GM19043 (cell line): Measurements from ENCODE around the gene SNX2.

Experiments
- ATAC-seq: cut with Tn5 transposase; IDR thresholded peaks from one replicate; pipeline ENCODE4 v1.9.1; 2021; ENCODE audit warnings: low read depth; ENCODE audit not compliant: unreplicated experiment

Gene SNX2

GRCh38 chr5:122770477-122770876, 4.4 kb upstream of the SNX2 start:
- no peak for ATAC-seq

- ATAC-seq, result no peak
Measured at GRCh38 chr5:122772446-122772845, 2.4 kb upstream of the SNX2 start.

- no peak for ATAC-seq
Measured at GRCh38 chr5:122773619-122774018, 1.3 kb upstream of the SNX2 start.

GRCh38 chr5:122774519-122774860, 390 bp upstream of the SNX2 start:
- ATAC-seq, result peak; percentile 20

GRCh38 chr5:122775550-122776542, 966 bp downstream of the SNX2 start:
- ATAC-seq, result no peak

GRCh38 chr5:122778157-122778556, 3.3 kb downstream of the SNX2 start:
- no peak for ATAC-seq

- no peak for ATAC-seq
Measured at GRCh38 chr5:122779451-122779850, 4.6 kb downstream of the SNX2 start.

GRCh38 chr5:122780296-122780695, 5.4 kb downstream of the SNX2 start:
- ATAC-seq, result no peak

GRCh38 chr5:122781465-122781864, 6.6 kb downstream of the SNX2 start:
- no peak for ATAC-seq

GRCh38 chr5:122785294-122785693, 10.4 kb downstream of the SNX2 start:
- no peak for ATAC-seq

GRCh38 chr5:122788371-122788770, 13.5 kb downstream of the SNX2 start:
- no peak for ATAC-seq

GRCh38 chr5:122788996-122789395, 14.1 kb downstream of the SNX2 start:
- no peak for ATAC-seq

- ATAC-seq, result no peak
Measured at GRCh38 chr5:122789461-122790171, 14.7 kb downstream of the SNX2 start.

- no peak for ATAC-seq
Measured at GRCh38 chr5:122790354-122791103, 15.6 kb downstream of the SNX2 start.

GRCh38 chr5:122805481-122805880, 30.6 kb downstream of the SNX2 start:
- no peak for ATAC-seq

GRCh38 chr5:122810405-122810804, 35.5 kb downstream of the SNX2 start:
- no peak for ATAC-seq

GRCh38 chr5:122815218-122815767, 40.4 kb downstream of the SNX2 start:
- no peak for ATAC-seq

GRCh38 chr5:122816756-122817155, 41.9 kb downstream of the SNX2 start:
- ATAC-seq, result no peak

- ATAC-seq, result no peak
Measured at GRCh38 chr5:122831984-122832383, 57.1 kb downstream of the SNX2 start.

- no peak for ATAC-seq
Measured at GRCh38 chr5:122835681-122836080, 60.8 kb downstream of the SNX2 start.

- ATAC-seq, result no peak
Measured at GRCh38 chr5:122836947-122837346, 62.1 kb downstream of the SNX2 start.
